Endometrial microvascular endothelial cells (primary cell): ENCODE measurements around the gene VARS2. TPM values are rescaled to one million over a fixed set of nuclear protein-coding genes. Genes with fewer than 3 reads are reported as not detected.
"Not testable (repeated sequence)": the region's sequence is repeated elsewhere in the genome, so short reads cannot be mapped to it uniquely, and the experiment has no call there.

Experiments used
- in situ Hi-C: cut with HindIII; loops from 2 replicates; pipeline ENCODE4 v1.10.0; 2017; ENCODE audit warnings: low sequenced_read_pairs, low pct_unique_long_range_greater_than_20kb; ENCODE audit errors: inconsistent ontology term
- total RNA-seq: library from RNA; depleted of rRNA; stranded (reverse); fragments of >200 nt; gene quantifications from one replicate; pipeline ENCODE4 v1.2.3, GENCODE V29; 2015; ENCODE audit errors: inconsistent ontology term

Gene VARS2
- total RNA-seq, 1 donor from 2014 or later: 37.4 TPM

GRCh38 chr6:30917487-30917886 lies 3.4 kb downstream of the VARS2 start:
- in situ Hi-C loops: no loop called here

DNA sequence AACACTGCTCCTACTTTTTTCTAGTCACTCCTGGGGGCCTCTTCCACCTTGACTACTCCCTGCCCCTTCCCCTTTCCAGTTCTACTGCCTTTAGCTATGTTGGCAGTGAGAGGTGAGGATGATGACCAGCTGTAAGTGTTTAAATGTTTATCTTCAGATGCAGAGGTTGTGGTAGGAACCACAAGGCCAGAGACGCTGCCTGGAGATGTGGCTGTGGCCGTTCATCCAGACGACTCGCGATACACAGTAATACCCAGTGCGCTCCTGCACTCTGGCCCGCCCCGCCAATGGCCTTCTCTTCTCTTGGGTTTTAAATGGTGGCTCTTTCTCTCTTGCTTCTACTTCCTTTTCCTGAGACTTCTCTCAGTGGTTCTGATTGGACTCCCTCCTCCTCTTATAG lies 4.6 kb downstream of the VARS2 start:
- in situ Hi-C loops: no loop called here

GRCh38 chr6:30922447-30922852 lies 8.4 kb downstream of the VARS2 start:
- in situ Hi-C loops: no loop called here

DNA sequence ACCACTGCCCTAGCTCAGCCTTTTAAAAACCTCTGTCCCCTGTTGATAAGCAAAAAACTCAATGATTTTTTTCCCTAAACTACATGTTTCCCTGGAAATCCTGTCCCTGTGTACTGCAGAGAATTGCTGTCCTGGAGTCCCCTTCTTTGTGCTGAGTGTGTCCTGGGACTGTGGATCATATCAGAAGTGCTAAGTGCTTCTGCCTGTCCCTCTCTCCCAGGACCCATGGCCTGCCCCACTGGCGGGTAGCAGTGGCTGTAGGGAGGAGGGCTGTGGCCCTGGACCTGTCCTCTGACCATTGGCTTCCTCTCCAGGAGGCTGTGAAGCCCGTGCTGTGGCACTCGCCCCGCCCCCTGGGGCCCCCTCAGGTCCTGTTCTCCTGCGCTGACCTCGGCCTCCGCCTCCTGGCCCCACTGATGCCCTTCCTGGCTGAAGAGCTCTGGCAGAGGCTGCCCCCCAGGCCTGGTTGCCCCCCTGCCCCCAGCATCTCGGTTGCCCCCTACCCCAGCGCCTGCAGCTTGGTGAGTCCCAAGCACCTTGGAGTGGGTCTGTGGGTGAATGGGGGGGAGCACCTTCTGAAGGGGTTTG lies 10.1 kb downstream of the VARS2 start:
- in situ Hi-C loops: not testable (repeated sequence)

GRCh38 chr6:30926644-30927043 lies 12.6 kb downstream of the VARS2 start:
- in situ Hi-C loops: no loop called here

- in situ Hi-C loops: not testable (repeated sequence)
Observed at GRCh38 chr6:30927080-30927479, 13.0 kb downstream of the VARS2 start.

DNA sequence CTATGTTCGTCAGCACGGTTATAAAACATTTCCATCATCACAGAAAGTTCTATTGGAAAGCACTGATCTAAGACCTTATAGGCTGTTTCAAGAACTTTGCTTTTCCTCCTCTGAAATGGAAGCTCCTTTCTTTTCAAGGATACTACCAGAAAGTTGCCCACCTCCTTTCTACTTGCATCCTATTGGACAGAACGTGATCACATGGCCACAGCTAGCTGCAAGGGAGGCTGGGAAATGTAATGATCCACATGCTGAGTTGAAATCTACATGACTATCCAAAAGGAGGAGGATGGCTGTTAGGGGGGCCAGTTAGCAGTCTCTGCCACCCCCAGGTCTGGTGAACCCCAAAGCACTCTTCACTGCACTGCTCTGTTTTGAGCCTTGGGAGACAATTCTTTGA lies 14.6 kb downstream of the VARS2 start:
- in situ Hi-C loops: no loop called here

GRCh38 chr6:30930506-30930905 lies 16.5 kb downstream of the VARS2 start:
- in situ Hi-C loops: no loop called here

GRCh38 chr6:30931272-30931671 lies 17.2 kb downstream of the VARS2 start:
- in situ Hi-C loops: no loop called here

GRCh38 chr6:30931969-30932645 lies 18.1 kb downstream of the VARS2 start, which contains the start of gene SFTA2:
SFTA2 (minus strand) TSS chr6:30932170; CDS start chr6:30932096, 74 bp downstream.
- in situ Hi-C loops: no loop called here

DNA sequence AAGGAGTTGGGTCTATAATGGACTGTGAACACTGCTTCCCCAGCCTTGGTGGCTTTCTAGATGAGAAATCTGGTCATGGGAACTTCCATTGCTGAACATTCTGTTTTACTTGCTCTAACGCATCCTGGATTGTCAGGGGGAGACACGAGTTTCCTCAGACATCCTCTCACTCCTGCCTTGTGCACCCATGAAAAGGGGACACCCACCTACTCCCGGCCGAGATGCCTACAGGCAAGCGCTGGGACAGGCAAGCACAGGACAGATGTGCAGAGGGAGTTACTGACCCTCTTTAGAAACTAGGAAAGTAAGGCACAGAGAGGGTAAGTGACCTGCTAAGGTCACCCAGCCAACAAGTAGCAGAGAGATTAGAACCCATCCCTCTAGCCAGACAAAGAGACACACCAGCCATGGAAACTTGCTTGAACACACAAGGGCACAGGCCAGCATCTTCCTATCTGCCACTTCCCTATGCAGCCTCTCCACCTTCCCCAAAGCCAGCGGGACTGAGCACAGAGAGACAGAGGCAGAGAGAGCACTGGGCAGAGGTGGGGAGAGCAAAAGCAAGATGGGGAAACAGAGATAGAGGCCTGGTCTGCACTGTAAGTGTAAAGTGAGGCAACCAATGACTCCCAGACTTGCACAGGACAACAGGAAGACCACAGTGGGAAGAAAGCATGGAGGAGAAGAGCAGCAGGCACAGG lies 18.8 kb downstream of the VARS2 start:
- in situ Hi-C loops: no loop called here

- in situ Hi-C loops: no loop called here
Observed at GRCh38 chr6:30935018-30935417, 21.0 kb downstream of the VARS2 start.

GRCh38 chr6:30937265-30937664 lies 23.2 kb downstream of the VARS2 start:
- in situ Hi-C loops: no loop called here

GRCh38 chr6:30938730-30939129 lies 24.7 kb downstream of the VARS2 start:
- in situ Hi-C loops: no loop called here

GRCh38 chr6:30939473-30939872 lies 25.4 kb downstream of the VARS2 start:
- in situ Hi-C loops: no loop called here

DNA sequence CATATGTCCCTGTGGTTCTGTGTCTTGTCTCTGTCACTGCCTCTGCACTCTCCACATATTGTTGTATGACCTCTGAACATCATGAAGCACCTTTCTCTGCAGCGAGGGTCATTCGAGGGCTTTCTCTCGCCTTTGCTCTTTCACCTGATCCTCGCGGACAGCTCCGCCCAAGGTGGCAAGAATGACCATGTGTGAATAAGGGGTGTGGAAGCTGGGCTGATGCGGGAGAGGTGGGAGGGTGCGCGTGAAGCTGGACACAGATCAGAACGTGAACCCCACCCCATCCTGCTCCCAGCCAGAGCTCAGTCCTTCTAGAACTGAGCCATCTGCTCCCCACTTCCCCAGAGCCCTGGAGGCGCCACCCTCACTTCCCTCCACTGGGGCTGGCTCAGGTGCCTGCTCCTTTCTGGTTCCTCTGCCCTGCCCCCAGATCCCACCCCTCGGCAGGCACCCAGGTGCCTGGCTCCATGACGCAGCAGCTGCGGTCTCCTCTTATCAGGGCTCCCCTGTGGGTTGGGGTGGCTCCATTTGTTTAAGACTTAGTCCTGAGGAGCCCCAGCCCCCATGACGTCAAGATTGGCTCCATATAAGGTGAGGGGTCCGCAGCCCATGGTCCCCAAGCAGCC lies 26.4 kb downstream of the VARS2 start, which contains the start of gene MUCL3:
MUCL3 (plus strand) TSS at position 613 of the 626 bp plus-strand sequence. CDS start 27 bp downstream, outside the sequence.
- in situ Hi-C loops: no loop called here

DNA sequence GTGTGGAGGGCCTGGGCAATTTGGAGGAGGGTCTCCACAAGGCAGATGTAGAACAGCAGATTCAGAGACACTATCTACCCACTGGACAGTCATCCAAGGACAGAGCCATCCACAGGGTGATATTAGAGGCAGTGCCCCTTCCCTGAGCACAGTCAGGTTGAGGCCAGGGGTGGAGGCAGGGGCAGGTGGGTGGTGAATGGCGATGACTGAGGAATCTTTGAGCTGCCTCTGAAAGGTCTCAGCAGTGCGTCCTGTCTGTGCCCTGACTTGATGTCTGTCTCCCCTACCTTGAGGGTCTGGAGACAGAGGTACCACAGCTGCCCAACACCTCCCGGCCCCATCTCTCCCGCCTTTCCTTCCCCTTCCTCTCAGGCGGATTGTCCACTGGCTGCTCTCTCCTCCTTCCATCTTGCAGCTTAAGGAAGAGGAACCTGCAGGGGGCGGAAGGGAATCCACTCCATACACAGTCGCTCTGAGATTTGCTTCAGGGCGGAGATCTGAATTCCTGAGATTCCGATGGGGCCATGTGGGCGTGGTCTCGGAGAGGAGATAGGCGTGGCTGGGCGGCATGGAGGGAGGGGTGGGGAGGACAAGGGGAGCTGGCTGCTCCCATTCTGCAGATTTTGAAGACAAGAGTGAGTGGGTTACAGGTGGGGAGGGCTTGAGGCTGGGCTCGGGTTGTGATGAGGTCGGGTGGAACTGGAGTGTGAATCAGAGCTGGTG lies 28.5 kb downstream of the VARS2 start:
- in situ Hi-C loops: no loop called here

DNA sequence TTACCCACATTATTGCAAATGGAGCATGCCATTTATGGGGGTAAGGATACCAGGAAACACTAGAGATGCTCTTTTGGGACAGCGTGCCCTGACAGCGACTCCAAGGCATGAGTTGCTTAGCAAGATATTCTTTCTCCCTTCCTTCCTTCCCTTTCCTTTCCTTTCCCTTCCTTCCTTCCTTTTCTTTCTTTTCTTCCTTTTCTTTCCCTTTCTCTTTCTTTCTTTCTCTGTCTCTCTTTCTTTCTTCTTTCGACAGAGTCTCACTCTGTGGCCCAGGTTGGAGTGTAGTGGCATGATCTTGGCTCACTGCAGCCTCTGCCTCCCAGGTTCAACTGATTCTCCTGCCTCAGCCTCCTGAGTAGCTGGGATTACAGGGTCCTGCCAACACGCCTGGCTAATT lies 30.0 kb downstream of the VARS2 start:
- in situ Hi-C loops: no loop called here

GRCh38 chr6:30945281-30945680 lies 31.2 kb downstream of the VARS2 start:
- in situ Hi-C loops: no loop called here
